ENCODE measurements around the gene LAMA5.

DNA sequence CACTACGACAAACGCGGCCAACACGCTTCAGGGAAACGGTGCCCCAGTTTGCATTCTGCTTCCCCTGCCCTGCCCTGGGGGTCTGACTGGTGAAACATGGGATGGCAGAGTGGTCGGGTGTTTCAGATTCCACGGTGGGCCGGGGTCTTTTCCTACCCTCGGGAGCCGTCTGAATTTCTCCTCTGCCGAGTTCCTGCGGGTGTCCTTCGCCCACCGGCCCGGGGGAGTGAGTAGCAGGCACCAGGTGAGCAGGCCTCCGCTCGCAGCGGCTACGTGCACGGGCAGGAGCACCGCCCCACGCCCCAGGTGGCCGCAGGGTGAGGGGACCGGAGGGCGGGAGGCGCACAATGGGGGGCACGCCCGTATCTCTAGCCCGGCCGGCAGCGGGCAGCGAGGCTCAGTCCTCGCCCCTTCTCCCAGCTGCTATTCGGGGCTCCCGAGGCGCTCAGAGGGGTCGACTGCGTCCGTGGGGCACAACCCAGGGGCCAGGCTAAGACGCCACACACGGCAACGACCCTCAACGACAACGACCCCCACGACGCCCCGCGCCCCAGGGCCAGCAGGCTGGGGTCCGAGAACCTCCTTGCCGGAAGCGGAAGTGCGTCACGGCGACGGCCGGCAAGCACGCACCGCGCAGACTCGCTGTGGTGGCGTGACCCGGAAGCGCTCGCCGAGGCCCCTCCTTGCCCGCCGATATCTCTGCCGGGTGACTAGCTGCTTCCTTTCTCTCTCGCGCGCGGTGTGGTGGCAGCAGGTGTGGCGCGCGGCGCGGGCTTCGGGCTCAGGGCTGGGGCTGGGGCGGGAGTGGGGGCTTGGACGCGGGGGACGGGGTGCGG, 19.5 kb upstream of the LAMA5 start, which contains the start of gene RPS21:
- TF ChIP-seq RFX5 (IDR thresholded peaks at IDR 0.05; ENCODE audit: borderline replicate concordance, low read depth, low read length) = no peak
- TF ChIP-seq CTCF (IDR thresholded peaks at IDR 0.05; ENCODE audit: control extremely low read depth in 1 of 3, insufficient read depth in 1 of 3, low read depth in 1 of 3, low read length in 3 of 3) = no peak
- no peak for TF ChIP-seq RNF2 (IDR thresholded peaks at IDR 0.05; ENCODE audit: borderline replicate concordance, low read depth, low read length, missing control alignments, poor library complexity, severe bottlenecking)

Data from H1 (cell line).